CD4-positive, alpha-beta T cell treated with Interferon gamma for 1 hour (primary cell): ENCODE measurements around the gene ANKRD33B.
"Not testable (repeated sequence)": the region's sequence is repeated elsewhere in the genome, so short reads cannot be mapped to it uniquely, and the experiment has no call there.

ENCODE experiments used
- DNase-seq: peaks from one replicate; pipeline ENCODE4 v3.0.0-alpha.2; 2020

ANKRD33B gene

DNA sequence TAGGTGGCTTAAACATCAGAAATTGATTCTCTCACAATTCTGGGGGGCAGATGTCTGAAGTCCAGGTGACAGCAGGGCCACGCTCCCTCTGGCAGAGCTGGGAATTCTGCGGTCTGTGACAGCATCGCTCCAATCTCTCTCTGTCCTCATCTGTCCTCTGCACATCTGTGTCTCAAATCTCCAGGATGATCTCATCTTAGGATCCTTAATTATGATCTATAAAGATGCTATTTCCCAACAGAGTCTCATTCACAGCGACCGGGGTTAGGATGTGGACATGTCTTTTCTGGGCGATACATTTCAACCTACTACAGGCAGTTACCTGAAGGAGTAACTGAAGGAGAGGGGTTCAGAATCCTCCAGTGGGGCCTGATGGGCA is 31.4 kb downstream of the ANKRD33B start:
- no peak for DNase-seq

DNA sequence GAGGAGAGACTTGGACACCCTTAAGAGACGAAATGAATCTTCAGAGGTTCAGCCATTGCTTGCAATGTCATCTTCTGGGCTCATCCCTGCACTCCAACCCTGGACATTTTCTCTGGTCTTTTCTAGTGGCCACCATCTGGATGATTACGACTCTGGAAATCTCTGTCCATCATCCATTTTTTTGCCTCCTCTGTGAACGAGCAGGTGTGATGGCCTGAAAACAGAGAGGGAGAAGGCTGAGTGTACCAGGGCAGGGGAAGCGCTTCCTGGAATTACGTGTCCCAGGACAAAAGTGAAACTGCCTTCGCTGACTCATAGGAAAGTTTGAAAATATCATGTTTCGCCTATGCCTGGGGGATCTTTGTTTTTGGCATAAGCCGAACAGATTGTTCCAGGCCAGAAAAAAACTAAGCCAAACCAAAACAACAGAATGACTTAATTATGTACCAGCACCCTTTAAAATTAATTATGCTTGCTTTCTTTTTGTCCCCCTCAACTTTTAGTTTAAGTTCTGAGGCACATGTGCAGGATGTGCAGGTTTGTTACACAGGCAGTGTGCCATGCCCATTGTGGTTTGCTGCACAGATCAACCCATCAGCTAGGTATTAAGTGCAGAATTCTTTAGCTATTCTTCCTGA is 31.9 kb downstream of the ANKRD33B start:
- no peak for DNase-seq

DNA sequence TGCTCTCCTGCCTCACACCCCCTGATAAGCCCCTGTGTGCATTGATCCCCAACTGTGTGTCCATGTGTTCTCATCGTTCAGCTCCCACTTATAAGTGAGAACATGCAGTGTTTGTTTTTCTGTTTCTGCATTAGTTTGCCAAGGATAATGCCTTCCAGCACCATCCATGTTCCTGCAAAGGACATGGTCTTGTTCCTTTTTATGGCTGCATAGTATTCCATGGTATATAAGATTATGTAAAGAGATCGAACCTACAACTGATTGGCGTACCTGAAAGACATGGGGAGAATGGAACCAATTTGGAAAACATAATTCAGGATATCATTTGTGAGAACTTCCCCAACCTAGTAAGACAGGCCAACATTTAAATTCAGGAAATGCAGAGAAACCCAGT is 32.4 kb downstream of the ANKRD33B start:
- DNase-seq, result no peak

DNA sequence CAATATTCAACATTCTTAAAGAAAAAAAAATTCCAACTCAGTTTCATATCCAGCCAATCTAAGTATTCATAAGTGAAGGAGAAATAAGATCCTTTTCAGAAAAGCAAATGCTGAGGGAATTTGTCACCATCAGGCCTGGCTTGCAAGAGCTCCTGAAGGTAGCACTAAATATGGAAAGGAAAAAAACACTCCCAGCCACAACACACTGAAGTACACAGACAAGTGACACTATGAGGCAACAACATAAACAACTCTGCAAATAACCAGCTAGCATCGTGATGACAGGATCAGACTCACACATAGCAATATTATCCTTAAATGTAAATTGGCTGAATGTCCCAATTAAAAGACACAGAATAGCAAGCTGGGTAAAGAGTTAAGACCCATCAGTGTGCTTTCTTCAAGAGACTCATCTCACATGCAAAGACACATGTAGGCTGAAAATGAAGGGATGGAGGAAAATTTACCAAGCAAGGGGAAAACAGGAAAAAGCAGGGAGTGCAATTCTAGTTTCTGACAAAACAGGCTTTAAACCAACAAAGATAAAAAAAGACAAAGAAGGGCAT is 33.1 kb downstream of the ANKRD33B start:
- DNase-seq, result no peak

DNA sequence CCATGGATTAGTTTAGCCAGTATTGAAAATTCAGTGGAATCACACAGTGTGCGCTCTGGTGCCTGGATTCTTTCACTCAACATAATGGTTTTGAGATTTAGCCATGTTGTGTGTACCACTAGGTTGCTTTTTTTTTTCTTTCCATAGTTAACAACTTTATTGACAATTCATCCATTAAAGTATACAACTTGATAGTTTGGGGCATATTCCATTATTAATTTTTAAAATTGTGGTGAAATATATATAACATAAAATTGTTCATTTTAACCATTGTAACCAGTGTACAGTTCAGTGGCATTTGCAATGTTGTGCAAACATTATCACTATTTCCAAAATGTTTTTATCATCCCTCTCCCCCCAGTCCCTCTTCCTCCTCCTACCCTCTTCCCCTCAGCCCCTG is 35.2 kb downstream of the ANKRD33B start:
- DNase-seq, result no peak

DNA sequence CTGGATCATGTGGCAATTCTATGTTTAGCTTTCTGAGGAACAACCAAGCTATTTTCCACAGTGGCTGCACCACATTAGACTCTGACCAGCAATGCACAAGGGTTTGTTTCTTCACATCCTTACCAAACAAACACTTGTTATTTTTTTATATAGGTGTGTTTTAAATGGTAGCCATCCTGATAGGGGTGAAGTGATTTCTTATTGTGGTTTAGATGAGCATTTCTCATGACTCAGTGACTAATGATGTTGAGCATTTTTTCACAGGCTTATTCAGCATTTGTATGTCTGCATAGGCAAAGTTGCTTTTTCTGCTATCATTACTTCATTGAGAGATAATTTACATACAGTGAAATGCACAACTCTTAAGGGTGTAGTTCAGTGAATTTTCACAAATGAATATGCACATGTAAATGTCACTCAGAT is 36.0 kb downstream of the ANKRD33B start:
- no peak for DNase-seq

DNA sequence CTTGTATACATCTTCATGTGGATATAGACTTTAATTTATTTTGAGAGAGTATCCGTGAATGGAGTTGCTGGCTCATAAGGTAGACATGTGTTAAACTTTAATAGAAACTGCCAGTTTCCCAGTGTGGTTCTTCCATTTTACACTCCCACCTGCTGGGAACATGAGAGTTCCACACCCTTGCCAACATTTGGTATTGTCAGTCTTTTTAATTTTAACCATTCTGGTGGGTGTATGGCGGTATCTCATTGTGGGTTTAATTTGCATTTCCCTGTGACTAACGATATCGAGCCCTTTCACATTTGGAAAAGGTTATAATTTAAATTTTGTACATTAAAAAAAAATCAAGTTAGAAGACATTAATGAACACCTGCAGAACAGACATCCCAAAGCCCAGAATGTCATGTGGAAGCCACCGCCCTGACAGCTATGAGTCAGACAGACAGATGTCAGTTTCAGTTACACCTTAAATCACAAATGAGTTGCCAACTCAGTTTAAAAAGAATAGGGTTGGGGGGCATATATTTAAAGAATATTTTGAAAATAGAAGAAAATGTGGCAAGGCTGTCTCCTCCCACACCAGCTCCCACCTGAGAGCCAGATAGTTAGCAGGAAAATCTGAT is 36.9 kb downstream of the ANKRD33B start:
- DNase-seq, result no peak

DNA sequence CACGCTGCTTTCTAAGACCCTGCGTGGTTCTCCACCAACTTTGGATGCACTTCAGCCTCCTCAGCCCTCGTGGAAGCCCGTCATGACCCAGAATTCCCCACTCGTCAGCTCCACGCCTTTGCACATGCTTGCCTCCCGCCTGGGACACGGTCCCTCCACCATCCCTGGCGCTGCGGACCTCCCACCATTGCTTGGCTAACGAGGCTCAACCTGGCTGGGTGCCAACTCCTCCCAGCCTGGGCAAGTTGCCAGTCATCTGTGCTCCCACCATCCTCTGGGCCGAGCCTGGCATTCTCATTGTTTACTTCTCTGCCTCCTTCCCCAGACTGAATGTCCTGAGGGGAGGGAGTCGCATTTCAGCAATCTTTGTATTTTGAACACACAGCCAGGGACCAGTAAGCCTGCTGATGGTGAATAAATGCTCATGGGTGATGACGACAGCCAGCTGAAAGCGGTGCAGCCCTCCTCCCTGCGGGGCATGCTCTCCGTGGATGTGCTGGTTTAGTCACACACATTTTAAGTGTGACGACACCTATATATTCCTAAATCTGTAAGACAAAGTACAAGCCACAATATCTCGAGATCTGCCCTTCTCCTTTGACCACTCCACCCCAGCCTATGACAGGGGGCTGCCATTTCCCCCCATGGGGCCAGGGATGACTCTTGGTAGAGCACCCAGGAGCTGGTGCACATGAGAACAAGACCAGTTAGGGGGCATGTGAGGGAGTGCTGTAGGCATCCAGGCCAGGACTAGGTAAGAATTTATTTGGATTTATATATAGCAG is 37.6 kb downstream of the ANKRD33B start:
- no peak for DNase-seq

DNA sequence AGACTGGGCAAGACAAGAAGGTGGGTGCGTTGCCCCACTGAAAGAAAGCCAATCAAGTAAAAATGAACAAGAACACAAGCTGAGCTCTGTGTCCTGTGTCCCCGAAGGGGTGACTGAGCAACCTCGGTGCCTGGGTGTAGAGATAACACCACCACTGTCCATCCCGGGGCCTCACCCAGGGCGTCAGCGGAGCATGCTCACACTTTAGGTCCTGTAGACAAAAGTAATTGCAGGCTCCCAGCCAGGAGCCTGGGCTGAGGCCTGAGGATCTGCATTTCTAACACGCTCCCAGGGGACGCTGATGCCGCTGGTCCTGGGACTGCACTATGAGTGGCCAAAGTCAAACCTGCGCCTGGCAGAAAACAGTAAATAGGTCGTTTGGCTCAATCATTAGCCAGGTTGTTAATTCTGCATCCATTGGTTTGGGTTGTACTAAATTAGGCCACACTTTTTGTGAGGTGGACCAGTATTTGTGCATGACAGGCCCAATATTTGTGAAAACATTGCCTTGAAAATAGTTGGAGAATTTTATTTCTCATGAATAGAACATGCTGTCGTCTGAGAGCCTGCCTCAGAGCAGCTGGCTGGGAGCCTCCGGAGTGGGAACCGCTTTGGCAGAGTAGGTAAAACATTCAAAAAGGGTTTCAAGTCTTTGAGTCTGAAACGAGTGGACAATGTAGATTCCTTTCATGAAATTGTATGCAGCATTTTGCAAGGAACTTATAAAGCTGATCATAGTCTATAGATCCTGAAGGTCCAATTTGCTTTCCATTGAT is 38.3 kb downstream of the ANKRD33B start:
- no peak for DNase-seq

DNA sequence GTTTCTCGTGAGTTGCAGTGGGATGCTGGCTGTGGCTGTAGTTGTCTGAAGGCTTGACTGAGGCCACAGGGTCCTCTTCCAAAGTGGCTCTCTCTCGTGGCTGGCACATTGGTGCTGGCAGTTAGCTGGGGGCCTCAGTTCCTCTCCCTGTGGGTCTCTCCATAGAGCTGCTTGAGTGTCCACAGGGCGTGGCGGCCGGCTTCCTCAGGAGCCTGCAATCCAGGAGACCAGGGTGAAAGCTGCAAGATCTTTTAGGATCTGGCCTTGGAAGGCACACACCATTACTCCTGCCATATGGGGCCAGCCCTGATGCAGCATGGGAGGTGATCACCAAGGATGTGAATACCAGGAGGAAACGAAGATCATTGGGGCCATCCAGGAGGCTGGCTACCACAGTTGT is 41.1 kb downstream of the ANKRD33B start:
- DNase-seq, result no peak

DNA sequence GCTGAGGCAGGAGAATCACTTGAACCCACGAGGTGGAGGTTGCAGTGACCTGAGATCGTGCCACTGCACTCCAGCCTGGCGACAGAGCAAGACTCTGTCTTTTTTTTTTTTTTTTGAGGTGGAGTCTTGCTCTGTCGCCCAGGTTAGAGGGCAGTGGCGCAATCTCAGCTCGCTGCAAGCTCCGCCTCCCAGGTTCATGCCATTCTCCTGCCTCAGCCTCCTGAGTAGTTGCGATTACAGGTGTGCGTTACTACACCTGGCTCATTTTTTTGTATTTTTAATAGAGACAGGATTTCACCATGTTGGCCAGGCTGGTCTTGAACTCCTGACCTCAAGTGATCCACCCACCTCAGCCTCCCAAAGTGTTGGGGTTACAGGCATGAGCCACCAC is 42.8 kb downstream of the ANKRD33B start:
- not testable (repeated sequence) for DNase-seq

DNA sequence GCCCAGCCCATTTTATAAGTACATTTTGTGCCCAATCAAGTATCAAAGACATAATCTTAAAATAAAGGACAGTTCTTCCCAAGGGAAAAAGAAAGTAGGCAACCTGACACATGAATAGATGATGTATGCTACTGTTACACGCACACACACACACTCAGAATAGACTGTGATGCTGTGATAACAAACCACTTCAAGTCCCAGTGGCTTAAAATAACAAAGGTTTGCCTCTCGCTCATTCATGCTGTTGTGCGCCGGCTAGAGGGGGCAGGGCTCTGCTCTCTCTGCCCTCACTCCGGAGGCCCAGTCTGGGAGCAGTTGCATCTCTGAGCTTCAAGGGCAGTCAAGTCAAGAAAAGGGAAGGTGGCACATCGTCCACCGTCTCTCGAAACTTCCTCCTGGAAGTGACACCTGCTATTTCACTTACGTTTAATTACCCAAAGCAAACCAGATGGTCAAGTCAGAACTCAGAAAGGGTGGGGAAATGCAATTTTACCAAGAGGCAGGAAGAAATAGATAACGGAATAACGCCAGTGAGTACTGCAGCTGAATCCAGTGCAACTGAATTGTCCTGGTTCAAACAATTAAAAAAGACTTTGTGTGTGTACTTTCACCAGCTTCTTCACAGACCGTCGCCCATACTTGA is 43.3 kb downstream of the ANKRD33B start:
- DNase-seq, result peak; percentile 69

DNA sequence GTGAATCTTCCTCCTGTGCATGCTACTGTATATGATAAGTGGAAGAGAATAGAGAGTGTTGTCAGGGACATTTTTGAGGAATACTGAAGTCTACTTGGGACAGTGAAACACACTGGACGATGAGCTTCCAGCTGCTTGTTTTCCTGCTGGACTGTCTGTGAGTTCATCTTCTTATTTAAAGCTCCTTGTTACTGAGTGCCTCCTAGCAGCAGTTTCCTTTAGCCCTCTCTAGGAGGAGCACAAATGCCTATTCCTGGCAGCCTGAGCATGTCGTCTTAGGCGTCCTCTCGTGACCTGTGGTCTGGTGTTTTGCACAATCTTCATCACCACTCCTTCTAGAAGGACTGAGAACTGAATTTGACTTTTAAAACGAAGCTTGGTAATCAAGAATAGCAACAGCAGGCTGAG is 43.8 kb downstream of the ANKRD33B start:
- peak; percentile 39 for DNase-seq

DNA sequence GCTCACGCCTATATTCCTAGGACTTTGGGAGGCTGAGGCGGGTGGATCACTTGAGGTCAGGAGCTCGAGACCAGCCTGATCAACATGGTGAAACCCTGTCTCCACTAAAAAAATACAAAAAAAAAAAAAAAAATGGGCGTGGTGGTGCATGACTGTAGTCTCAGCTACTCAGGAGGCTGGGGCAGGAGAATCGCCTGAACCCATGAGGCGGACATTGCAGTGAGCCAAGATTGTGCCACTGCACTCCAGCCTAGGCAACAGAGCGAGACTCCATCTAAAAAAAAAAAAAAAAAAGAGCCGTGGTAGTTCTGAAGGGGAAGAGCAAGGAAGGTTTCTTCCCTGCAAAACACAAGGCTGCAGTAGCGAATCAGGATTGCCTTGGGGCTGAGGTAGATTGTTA is 44.2 kb downstream of the ANKRD33B start:
- peak; percentile 12 for DNase-seq

DNA sequence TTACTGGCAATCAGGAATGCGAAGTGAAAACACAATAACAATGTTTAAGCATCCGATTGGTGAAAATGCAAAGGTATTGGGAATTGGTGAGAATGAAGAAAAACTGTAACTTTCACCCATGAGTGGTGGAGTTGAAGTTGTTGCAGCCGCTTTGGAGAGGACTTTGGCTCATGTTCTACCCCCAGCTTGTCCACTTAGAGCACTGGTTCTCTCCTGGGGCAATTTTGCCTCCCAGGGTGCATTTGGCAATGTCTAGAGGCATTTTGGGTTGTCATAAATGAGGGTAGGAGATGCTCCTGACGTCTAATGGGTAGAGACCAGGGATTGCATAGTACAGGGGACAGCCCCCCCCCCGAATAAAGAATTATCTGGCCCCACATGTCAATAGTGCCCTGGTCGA is 46.2 kb downstream of the ANKRD33B start:
- no peak for DNase-seq

DNA sequence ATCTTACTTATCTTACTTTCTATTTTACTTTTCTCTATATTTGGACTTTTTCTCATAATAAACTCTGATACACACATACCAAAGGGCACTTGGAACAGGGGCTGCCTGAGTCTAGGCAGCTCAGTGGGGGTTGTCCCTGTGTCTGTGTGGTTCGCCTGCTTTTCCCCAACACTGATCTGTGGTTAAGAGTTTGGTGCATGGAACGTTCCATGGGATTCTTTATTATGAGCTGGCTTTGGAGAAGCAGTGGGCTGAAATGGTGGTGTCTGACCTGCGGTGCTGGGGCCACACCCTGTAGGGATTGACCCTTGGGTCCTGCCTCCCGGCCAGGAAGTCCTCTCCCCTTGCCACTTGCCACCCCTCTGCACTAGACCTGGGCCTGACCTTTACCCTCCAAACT is 47.4 kb downstream of the ANKRD33B start:
- DNase-seq, result no peak

DNA sequence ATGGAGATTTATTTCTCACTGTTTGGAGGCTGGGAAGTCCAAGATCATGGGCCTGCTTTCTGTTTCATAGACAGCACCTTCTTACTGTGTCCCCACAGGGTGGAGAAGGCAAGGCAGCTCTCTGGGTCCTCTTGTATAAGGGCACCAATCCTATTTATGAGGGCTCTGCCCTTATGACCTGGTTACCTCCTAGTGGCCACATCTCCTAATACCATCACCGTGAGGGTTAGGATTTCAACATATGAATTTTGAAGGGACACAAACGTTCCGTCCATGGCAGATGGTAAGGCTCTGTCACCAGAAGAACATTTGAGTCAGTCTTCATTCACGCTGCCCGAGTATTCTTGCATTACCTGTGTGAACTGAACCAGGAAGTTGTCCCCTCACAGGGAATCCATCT is 48.4 kb downstream of the ANKRD33B start:
- DNase-seq, result no peak

DNA sequence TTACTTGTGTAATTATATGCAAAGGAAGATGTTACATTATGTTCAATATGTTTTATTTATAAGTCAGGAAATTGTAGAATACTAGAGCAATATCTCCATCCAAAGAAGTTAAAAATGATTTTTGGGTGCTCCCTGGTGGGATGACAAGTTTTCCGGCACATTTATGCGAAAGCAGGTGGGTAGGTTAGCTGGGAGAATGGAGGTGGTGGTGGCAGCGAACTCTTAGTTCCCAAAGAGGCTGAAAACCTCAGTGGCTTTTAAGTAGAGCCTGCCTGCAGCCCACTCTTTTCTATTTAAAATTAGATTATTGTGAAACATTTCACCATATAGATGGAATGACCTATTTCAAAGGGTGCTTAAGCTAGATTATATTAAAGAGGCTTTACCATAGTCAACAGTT is 51.8 kb downstream of the ANKRD33B start:
- DNase-seq, result no peak

DNA sequence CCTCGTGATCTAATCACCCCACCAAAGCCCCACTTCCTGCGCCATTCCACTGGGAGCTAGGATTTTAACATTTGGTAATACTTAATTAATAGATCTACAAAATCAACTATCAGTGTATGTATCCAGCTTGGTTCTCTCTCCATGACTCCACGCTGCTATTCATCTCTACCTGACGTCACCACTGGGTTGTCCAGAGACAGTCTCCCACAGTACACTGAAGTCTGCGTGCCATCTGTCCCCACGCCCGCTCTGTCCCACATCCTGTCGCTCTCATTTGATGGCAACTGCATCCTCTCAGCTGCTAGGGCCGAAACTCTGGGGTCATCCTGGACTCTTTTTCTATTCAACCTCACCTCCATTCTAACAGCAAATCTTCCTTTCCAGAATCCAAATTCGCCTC is 53.2 kb downstream of the ANKRD33B start:
- no peak for DNase-seq

DNA sequence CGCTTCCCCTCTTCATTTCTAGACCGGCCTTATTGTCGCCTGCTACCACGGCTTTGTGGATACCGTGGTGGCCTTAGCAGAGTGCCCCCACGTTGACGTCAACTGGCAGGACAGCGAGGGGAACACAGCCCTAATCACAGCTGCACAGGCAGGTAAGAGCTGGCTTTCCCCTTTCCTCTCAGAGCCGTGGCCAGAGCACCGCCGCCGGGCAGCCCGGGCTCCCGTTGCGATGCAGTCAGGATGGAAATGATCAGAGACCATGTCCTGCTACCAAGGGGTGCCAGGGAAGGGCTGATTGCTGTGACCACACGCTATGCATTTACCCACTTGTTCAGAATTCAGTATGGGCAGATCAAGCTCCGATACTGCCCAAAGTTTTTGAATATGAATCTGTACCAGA is 54.4 kb downstream of the ANKRD33B start:
- DNase-seq, result no peak

DNA sequence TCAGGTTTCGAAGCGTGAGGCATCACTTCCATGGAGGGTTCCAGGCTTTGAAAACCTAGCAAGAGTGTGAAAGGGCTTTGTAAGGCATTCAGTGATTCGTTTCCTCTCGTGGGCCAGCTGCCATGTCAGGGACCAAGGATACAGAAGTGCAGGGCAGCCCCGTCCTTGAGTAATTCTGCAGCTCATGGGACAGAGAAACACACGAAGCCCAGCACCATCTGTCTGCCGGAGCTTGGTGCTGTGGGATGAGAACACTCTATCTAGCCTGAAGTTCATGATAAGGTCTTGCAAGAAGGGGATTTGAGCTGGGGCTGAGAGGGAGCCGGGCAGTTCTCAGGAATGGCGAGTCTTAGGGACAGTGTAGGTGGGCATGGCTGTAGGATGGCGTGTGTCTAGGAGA is 55.8 kb downstream of the ANKRD33B start:
- no peak for DNase-seq

DNA sequence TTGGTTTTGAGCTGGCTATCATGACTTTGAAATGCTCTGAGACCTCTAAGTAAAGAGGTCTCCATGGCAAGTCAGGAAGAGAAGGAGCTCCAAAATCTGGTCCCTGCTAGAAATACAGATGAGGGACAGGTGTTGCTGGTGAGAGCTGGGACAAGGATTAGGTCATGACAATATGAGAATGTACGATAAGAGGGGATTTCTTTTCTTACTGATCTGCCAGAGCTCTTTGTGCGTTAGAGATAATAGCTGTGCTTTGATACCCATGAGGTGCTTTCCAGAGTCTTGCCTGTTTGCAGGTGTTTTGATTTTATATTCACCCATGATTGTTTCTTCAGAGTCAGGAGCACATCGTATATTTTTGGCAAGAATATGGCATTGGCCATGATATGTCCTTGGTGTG is 56.5 kb downstream of the ANKRD33B start:
- no peak for DNase-seq

DNA sequence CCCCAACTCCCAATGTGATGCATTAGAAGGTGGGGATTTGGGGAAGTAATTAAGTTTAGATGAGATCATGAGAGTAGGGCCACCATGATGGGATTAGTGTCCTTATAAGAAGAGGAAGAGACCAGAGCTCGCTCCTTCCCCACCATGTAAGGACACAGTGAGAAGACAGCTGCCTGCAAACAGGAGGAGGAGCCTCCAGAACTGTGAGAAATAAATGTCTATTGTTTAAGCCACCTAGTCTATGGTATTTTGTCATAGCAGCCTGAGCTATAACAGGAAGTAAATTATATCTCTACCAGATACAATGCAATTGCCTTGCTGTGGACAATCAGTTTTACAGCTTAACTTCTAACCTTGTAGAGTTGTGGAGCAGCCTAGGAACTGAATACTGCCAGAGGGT is 58.0 kb downstream of the ANKRD33B start:
- peak; percentile 22 for DNase-seq
